ENCODE data around the gene LHX2. TPM values are rescaled to one million over a fixed set of nuclear protein-coding genes. Genes with fewer than 3 reads are reported as not detected.

The LHX2 gene
- total RNA-seq, 1 donor from 2014 or later, result not detected

- Histone ChIP-seq H3K27me3 (ENCODE audit: control insufficient read depth, insufficient read depth, low read length) (peaks cover 84% of the 10 kb centered on the region), H3K36me3 (ENCODE audit: control insufficient read depth, insufficient read depth, low read length) (no peaks in the 10 kb centered on the region), H3K4me3 (ENCODE audit: low read depth, low read length) (no peak overlapping the region)
- DNase-seq (ENCODE audit: low read depth), result no peak
- TF ChIP-seq CTCF (IDR thresholded peaks at IDR 0.05; ENCODE audit: insufficient read depth, low read length, severe bottlenecking), result no peak
- FAIRE-seq, result no peak
These were observed 6.4 kb upstream of the LHX2 start for GRCh38 chr9:124005029-124005771.

- Histone ChIP-seq H3K27me3 (ENCODE audit: control insufficient read depth, insufficient read depth, low read length) (peaks cover 86% of the 10 kb centered on the region), H3K36me3 (ENCODE audit: control insufficient read depth, insufficient read depth, low read length) (no peaks in the 10 kb centered on the region), H3K4me3 (ENCODE audit: low read depth, low read length) (no peak overlapping the region)
- DNase-seq (ENCODE audit: low read depth) (peak; percentile 19), FAIRE-seq (no peak)
- no peak for TF ChIP-seq CTCF (IDR thresholded peaks at IDR 0.05; ENCODE audit: insufficient read depth, low read length, severe bottlenecking)
These were observed 4.9 kb upstream of the LHX2 start for GRCh38 chr9:124006448-124007361.

GRCh38 chr9:124007565-124008302 is 3.8 kb upstream of the LHX2 start:
- no peaks in the 10 kb centered on the region for H3K36me3 ChIP-seq (ENCODE audit: control insufficient read depth, insufficient read depth, low read length)
- H3K4me3 ChIP-seq (ENCODE audit: low read depth, low read length), result no peak overlapping the region
- FAIRE-seq (no peak), DNase-seq (ENCODE audit: low read depth) (no peak)
- no peak for TF ChIP-seq CTCF (IDR thresholded peaks at IDR 0.05; ENCODE audit: insufficient read depth, low read length, severe bottlenecking)
- peaks cover 82% of the 10 kb centered on the region for H3K27me3 ChIP-seq (ENCODE audit: control insufficient read depth, insufficient read depth, low read length)

- Histone ChIP-seq H3K36me3 (ENCODE audit: control insufficient read depth, insufficient read depth, low read length) (no peaks in the 10 kb centered on the region), H3K4me3 (ENCODE audit: low read depth, low read length) (no peak overlapping the region), H3K27me3 (ENCODE audit: control insufficient read depth, insufficient read depth, low read length) (peaks cover 81% of the 10 kb centered on the region)
- FAIRE-seq (no peak), DNase-seq (ENCODE audit: low read depth) (peak; percentile 52)
- TF ChIP-seq CTCF (IDR thresholded peaks at IDR 0.05; ENCODE audit: insufficient read depth, low read length, severe bottlenecking), result no peak
These were observed 3.3 kb upstream of the LHX2 start for GRCh38 chr9:124008303-124008693.

GRCh38 chr9:124008694-124009530 is 2.7 kb upstream of the LHX2 start:
- Histone ChIP-seq H3K4me3 (ENCODE audit: low read depth, low read length) (no peak overlapping the region), H3K27me3 (ENCODE audit: control insufficient read depth, insufficient read depth, low read length) (peaks cover 79% of the 10 kb centered on the region), H3K36me3 (ENCODE audit: control insufficient read depth, insufficient read depth, low read length) (no peaks in the 10 kb centered on the region)
- FAIRE-seq (no peak), DNase-seq (ENCODE audit: low read depth) (no peak)
- TF ChIP-seq CTCF (IDR thresholded peaks at IDR 0.05; ENCODE audit: insufficient read depth, low read length, severe bottlenecking), result no peak

Data from bronchial epithelial cell (primary cell).